ENCODE results near the gene MTHFSD.

GRCh38 chr16:86575754-86576557, 20.9 kb upstream of the MTHFSD start:
- TF ChIP-seq POLR2AphosphoS5 (IDR thresholded peaks at IDR 0.05) (peak in 1 of 2 donors; percentile 39), POLR2A (IDR thresholded peaks at IDR 0.05) (no peak), CTCF (IDR thresholded peaks at IDR 0.05) (peak in 3 of 6 experiments; percentile 10 to 13 (median 11))
